Testis (tissue), 2 donors: Measurements from ENCODE around the gene ACAD9.

Source experiments
- POLR2A ChIP-seq: fragments of 450-650 bp; IDR thresholded peaks from one replicate; pipeline ENCODE4 v1.6.1; 2017; ENCODE audit warnings: antibody characterized with exemption, mild to moderate bottlenecking, moderate library complexity
- TF ChIP-seq, protein P1 (sequence below), 3 experiments: fragments of 450-650 bp in 2 of 3; fragments of 200-600 bp in 1 of 3; sonication (generic) in 1 of 3; IDR thresholded peaks; one replicate each; pipeline ENCODE4 v1.5.1; 2016 to 2019; ENCODE audit warnings: antibody characterized with exemption in 3 of 3, mild to moderate bottlenecking in 2 of 3, moderate library complexity in 1 of 3

GRCh38 chr3:128873244-128874022 lies 6.0 kb upstream of the ACAD9 start:
- TF ChIP-seq, protein P1, sequence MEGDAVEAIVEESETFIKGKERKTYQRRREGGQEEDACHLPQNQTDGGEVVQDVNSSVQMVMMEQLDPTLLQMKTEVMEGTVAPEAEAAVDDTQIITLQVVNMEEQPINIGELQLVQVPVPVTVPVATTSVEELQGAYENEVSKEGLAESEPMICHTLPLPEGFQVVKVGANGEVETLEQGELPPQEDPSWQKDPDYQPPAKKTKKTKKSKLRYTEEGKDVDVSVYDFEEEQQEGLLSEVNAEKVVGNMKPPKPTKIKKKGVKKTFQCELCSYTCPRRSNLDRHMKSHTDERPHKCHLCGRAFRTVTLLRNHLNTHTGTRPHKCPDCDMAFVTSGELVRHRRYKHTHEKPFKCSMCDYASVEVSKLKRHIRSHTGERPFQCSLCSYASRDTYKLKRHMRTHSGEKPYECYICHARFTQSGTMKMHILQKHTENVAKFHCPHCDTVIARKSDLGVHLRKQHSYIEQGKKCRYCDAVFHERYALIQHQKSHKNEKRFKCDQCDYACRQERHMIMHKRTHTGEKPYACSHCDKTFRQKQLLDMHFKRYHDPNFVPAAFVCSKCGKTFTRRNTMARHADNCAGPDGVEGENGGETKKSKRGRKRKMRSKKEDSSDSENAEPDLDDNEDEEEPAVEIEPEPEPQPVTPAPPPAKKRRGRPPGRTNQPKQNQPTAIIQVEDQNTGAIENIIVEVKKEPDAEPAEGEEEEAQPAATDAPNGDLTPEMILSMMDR (IDR thresholded peaks at IDR 0.05) = no peak
- TF ChIP-seq POLR2A = no peak
